Measurements from ENCODE around the gene ANO6.
"Not testable (repeated sequence)": the region's sequence is repeated elsewhere in the genome, so short reads cannot be mapped to it uniquely, and the experiment has no call there.

The ANO6 gene

DNA sequence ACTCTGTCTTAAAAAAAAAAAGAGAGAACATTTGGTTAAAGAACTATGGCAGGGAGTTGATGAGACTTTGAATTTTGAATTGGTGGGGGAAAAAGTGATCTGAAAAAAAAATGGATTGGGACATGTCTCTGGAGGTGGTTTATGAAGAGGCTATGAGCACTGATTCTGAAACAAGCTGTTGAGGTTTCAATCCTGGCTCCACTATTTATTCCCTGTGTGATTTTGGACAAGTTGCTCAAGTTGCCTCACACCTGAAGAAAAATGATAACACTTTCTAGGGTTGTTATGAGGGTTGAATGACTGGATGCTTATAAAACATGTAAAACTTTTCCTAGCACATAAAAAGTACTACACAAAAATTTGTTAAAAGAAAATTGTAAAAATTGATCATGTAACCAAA is 1.8 kb upstream of the ANO6 start:
- no peak for DNase-seq

DNA sequence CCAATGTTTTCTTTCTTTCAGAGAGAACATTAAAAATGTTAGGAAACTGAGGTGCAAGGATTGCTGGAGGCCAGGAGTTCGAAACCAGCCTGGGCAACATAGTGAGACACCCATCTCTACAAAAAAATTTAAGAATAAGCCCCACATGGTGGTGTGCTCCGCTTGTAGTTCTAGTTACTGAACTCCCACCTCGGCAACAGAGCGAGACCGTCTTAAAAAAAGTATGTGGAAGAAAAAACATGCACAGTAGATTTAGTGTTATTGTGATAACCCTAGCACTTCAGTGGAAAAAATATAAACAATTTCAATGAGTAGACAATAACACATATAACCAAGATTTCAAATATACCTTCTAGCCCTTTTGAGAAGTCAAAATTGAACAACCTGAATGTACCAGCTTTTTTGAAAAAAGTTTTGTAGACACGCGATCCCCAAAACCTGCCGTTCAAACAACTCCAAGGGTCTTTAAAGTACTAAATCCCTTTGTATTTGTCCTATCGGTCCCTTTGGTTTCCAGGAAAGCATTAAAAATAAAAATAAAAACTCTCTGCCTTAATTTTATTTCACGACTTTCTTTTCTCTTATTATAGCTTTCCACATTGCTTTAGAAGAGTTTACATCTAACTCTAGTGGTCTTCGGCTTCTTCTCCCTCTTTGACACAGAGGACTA is 1.0 kb upstream of the ANO6 start:
- DNase-seq, result peak; percentile 41

DNA sequence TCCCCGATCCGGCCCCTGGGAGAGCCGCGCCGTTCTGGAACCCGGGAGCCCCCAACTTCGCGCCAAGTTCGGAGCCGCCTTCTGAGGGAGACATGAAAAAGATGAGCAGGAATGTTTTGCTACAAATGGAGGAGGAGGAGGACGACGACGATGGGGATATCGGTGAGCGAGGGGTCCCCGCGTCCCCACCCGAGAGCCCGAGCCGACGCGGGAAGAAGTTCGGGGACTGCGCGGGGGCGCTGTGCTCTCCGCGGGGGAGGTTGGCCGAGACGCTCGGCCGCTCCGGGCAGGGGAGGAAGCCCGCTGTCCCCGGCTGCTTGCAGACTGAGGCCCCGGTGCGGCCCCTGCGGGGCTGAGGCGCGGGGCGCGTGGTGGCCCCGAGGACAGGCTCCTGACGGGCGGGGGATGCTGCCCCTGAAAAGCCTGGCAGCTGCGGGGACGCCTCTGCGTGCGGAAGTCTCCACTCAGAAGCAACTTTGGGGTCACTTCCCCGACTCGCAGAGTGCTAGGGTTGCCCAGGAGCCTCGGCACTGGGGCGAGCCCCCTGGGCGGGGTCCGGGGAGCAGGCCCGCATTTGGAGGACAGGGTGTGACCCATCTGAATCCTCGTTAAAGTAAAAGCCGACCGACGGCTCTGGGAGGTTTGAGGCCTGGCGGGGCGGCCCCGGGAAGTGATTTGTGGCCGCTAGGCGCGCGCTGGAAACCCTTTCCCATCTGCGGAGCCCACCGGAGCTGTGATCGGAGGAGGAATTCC is 511 bp downstream of the ANO6 start:
- peak; percentile 75 for DNase-seq

DNA sequence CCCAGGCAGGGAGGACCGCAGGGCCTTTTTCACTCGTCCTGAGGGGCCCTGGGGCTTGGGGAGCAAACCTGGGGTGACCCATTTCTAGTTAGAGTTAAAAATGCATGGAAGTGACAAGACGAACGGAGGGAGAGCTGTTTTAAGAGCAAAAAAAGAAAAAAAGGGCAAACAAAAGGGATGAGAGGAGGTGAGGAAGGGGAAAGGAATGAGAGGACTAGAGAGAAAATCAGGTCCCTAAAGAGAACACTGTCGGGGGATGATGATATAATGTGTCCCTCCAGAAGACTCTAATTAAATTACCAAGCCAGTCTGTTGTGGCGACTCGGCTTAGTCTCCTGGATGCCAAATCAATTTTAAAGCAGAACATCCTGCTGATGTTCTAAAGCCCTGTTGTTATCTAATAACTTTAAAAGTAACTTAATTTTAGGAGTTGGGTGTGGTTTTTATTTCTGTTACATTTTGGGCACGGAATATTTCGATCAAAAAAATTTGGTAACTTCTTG is 1.1 kb downstream of the ANO6 start:
- DNase-seq, result no peak

DNA sequence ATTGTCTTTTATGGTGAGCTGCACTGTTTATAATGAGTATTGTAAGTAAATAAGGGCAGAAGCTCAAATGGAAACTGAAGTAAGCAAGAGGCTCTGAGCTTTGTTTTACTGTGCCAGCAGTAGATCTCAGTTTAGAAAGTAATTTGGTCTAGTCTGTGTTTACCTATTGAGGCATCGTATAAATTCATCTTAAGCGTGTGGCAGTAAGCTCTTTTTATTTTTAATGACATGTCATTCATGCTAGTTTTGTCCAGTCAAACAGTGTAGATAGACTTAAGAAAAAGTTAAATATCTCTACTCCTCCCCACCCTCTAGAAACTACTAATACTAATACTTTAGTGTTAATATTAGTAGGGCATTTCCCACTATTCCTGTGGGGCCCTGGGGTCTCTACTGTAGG is 2.0 kb downstream of the ANO6 start:
- DNase-seq, result no peak

DNA sequence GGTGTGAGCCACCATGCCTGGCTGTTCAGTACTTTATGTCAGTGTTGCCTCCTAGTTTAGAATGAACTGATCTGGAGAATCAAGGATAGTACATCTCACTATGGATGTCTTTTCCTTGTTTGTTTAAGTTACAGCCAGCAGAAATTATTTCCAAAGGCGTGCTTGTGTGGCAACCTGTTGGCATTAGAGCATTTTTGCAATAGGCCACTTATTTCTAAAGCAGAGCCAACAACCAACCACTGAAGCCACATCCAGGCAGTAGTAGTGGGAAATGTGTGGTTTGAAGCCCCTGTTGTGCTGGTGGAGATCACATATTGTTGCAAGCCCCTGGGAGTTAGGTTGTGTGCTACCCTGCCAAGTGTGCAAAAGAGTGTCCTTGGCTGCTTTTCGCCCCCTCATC is 3.7 kb downstream of the ANO6 start:
- DNase-seq, result no peak

DNA sequence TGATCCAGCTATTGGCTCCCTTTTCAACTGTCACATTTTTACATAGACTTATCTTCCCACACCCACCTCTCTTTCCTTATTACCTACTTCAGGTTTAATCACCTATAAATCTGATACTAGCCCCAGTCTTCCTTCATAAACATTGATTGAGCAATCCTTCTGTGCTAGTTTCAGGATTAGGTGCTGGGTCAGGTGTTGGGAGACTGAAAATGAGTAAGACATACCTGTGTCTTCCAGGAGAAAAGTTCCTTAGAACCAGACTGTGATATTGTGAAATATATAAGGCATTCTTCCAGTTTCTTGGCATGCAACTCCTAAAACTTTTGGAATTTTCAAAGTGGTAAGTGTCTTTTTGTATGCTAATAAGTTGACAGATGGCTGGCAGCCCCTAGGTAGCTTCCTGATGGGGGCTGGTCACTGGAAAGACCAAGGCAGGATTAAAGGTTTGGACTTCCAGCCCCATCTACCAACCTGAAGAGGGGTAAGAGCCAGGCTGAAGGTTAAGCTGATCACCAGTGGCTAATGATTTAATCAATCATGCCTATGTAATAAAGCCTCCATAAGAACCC is 4.6 kb downstream of the ANO6 start:
- DNase-seq, result no peak

DNA sequence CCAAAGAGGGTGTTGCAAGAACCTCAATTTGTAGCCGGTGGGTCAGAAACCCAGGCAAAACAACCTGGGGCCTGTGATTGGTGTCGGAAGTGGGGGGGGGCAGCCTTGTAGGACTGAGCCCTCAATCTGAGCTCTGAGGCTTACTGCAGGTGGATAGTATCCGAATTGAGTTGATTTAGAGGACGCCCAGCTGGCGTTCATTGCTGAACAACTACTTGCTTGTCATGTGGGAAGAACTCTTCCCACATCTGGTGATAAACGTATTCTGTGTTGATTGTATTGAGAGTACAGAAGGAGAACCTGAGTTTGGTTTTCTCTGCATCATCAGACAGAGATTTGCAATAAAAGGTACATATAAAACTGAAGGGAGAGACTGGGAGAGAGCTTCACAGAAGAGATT is 5.1 kb downstream of the ANO6 start:
- no peak for DNase-seq

DNA sequence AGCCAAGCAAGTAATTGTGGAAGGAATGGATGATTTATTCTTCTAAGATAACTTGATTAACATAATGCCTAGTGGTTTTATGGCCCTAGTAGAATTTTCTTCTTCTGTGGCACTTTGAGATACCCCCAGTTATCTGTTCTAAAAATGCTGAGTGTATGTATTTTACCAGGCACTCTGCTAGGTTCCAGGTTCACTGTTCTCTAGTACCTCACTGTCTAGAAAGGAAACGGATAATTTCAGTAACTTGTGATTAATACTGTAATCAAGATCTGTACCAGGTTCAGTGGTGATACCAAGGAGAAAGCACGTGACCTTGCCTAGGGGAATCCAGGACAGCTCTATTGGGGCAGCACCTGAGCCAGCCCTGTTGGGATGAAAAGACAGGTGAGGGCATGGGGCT is 8.0 kb downstream of the ANO6 start:
- DNase-seq, result no peak

DNA sequence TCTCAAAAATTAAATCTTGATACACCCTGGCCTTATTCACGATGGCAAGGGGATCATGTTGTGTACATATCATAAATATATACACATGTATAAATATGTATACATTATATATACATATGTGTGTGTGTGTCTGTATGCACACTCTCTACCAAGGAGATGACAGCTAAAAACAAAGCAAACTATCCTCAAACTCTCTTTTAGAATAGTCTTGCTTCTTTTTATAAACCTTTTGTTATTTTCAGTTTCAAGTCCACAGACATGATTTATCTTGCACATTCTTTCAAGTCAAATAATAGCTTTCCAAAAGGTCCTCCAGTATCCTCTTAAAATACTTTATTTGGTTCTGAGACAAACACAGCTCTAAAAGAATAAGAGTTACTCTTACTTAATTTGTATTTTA is 8.4 kb downstream of the ANO6 start:
- no peak for DNase-seq

DNA sequence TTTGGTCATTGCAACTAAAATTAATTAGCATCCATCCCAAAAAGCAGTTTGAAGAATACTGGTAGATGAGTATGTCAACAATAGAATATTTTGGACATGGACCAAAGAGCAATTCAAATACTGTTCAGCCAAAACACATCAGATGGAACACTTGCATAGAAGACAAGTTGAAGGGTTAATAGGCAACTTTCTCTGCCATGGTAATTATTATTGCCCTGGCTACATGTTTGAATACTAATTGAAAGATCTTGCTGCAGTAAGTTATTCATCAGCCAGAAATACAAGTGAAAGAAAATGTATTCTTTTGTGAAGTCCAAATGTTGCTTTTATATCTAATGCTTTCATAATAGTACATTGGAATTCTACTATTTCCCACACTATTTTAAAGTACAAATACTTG is 10.1 kb downstream of the ANO6 start:
- DNase-seq, result no peak

DNA sequence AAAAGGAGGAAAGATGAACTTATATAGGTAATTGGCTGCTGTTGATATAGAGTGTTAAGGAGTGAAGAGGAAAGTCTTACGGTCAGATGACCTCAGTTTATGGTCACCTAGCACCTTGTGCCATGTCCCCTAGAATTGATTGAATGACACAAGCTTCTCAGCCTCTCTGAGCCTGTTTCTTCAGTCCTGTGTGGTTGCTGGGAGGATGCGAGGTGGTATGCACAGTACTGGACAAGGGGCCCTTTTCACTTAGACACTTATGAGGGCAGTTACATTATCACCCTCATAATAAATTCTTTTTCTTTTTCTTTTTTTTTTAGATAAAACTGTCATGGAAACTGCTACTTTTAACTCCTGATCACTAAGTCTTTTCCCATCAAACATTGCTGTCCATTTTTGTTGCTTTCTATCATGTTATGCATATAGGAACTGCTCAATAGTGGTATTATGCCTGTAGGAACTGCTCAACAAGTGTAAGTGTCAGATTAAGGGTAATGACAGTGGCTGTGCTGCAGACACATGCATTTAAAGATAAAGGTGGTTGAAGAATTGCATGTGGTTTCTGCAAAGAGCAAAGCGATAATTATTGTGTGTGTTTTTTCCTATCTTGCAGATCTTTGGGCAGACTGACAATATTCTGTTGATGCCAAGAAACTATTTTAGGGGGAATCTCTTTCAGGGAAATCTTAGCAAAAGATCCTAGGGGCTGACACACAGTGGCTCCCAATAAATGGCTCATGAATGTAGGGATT is 11.6 kb downstream of the ANO6 start:
- no peak for DNase-seq

DNA sequence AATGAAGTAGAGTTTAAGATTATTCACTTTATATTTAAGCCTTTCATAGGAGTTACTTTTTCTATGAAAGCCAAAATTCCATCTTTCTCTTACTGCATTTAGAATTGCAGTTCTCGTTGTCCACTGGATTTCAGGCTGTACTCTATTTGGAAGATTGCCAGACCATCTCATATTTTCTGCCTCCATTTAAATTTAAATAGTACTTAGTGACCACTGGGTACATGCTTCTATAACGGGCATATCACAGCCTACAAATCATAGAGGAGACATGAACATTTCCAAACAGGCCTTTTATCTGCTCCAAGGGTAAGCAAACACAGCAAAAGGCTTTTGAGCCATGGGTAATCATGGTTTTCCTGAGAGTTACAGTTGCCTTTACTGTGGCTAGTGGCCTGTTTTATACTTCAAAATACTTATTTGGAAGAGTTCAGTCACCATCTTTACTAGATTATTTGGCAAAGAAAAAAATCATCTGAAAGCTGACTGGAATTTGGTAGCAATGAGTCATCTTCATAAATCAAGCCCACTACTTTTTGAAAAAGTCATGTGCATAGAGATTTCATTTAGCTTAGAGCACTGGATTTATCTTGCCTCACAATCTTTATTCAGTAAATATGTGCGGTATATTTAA is 15.7 kb downstream of the ANO6 start:
- no peak for DNase-seq

DNA sequence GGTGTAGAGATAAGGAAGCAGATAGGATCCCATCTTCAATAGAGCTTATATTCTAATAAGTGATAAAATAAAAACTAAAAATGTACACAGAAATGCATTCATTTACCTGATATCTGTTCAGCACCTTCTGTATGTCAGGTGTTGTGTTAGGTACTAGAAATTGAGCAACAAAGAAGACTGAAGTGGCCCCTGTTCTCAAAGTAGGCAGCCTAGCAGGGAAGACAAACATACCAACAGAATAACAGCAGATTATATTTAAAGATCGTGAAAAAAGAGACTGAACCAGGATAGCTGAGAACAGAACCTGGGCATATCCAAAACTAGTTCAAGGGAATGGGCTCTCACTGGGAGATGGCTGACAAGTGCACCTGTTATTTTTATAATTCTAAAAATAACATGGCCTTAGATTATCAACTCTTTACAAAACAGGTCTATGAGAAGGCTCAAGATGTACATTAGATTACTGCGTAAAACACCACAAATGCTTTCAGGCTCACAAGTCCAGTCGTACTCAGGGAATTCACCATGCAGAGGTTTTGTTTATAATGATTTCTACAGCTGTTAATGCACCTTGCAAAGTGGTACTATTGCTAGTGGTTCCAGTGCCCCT is 16.4 kb downstream of the ANO6 start:
- DNase-seq, result no peak

DNA sequence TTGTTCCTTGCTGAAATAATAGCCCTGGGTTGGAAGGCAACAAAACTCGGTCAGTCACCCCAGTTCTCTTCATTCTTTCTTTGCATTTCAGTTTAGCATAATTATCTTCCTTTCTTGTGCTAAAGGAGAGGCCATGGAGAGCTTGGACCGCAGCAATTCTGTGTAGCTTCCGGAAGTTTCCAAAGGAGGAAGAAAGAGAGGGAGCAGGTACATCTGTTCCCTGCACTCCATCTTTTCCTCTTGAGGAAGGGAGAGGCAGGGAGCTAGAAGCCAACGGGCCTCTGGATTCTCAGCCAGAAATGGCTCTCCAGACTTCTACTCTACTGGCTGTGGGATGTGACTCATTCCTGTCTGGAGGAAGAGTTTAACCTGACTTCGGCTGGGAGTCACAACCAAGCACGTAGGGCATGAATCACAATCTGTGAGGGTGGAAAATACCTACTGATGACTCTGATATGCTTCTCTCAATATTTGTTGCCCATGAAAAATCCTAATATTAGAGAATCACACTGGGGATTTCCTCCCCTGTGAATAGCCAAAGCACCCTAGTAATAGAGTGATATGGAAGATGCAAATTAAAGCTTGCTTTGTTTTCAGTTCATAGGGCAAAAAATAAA is 17.0 kb downstream of the ANO6 start:
- no peak for DNase-seq

DNA sequence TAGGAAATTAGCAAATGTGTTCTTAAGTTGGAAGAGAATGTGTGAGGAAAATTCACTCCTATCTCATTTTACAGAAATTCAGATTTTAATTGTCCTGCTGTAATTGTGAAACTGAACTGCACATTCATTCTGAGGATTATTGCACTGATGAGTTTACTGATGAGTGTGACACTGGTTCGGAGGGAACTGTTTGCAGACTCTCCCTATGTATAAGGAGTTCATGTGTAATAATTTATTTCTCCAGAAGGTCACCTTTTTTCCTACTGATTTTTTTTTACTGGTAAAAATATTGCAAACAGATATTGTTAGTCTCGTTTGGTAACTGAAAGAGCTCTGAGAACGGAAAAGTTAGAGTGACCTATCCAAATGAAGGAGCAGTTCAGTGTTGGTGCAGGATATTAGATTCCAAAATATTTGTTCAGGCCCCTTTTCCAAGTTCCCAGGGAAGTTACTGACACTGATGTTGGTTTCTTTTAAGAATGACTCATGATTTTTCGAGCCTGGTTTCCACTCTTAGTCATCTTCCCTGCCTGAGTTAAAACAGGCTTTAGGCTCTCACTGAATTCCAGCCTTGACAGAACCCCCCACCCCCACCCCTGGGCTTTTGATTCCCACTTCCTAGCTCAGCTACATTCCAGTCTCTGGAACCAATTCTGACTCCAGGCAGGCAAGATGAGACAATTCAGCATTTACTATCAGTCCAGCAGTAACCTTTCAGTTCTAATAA is 18.4 kb downstream of the ANO6 start:
- DNase-seq, result peak; percentile 84

DNA sequence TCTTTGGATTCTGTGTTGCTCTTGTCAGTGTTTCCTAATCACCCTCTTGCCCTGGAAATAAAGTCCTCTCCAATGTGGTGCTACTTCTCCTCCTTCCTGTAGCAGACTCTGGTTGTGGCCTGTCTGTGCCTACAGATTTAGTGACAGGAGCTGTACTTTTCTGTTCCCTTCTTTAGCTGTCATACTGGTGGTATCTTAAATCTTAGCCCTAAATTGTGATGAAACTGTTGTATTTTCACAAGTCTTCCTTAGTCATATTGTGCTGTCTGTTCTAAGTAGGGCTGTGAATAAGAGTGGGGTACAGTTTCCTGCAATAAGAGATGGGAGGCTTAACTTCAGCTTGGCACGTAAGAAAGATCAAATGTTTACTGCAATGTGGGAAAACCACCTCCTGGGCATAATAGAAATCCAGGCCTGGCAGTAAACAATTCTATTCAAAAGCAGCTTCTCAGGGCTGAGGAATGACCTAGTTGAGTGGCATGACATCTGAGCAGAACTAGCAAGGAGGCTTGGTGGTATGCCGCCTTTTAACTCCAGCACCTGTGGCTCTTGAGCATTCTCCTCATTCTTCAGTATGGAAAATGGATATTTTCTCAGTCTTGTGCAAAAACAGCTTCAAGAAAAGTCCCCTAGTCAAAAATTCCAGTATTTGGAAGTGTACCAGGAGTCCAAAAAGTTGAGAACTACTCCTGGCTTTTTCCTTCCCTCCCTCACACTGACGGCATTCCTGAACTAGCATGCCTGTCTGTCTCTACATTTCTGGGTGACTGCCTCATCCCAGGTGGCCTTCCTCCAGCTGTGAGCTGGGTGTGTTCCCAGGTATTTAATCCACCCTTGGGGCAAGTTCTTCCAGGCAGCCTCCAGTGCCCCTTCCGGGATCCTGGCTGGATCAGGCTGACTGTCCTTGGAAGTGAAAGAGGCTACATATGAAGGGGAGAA is 19.5 kb downstream of the ANO6 start:
- DNase-seq, result peak; percentile 44

DNA sequence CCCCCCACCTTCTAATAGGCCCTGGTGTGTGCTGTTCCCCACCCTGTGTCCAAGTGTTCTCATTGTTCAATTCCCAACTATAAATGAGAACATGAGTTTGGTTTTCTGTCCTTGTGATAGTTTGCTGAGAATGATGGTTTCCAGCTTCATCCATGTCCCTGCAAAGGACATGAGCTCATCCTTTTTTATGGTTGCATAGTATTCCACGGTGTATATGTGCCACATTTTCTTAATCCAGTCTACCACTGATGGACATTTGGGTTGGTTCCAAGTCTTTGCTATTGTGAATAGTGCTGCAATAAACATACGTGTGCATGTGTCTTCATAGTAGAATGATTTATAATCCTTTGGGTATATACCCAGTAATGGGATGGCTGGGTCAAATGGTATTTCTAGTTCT is 20.5 kb downstream of the ANO6 start:
- DNase-seq, result not testable (repeated sequence)

DNA sequence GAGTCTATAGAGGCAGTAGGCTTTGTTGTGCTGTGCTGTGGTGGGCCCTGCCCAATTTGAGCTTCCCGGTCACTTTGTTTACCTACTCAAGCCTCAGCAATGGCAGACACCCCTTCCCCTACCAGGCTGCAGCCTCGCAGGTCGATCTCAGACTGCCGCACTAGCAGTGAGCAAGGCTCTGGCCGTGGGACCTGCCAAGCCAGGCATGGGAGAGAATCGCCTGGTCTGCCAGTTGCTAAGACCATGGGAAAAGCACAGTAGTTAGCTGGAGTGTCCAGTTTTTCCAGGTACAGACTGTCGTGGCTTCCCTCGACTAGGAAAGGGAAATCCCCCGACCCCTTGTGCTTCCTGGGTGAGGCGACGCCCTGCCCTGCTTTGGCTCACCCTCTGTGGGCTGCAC is 26.3 kb downstream of the ANO6 start:
- no peak for DNase-seq

DNA sequence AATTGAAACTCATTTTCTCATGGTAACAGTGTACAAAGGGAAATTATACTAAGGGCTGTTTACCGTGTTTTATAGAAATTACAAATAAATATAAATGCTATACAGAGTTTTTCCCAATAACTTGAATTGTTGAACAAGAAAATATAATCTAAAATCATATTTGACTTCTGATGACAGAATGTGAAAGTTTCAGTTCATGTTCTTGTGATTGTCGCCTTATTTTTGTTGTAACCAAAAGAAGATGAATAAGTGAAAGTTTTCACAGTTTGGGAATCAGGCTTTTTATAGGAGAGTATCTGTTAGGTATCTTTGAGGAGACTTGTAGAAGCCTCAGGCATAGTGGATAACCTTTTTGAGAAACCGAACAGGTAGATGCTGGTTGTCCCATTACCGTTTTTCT is 28.1 kb downstream of the ANO6 start:
- no peak for DNase-seq

Measured in right hindlimb (tissue), 1 donor.